ENCODE measurements around the gene IL4R. TPM values are rescaled to one million over a fixed set of nuclear protein-coding genes. Genes with fewer than 3 reads are reported as not detected.

The IL4R gene
- total and polyA plus RNA-seq, 10 of the 15 experiments (the other 5 are each of a cell fraction or from before 2014, with no cell fraction given): 2.6 to 70.4 (median 36.6) TPM

GRCh38 chr16:27320261-27321012 lies 6.7 kb downstream of the IL4R start:
- Histone ChIP-seq H3K9ac (ENCODE audit: control insufficient read depth, insufficient read depth, low read length) (no peak overlapping the region), H3K27me3 (replicated peaks in 1 of 2; ENCODE audit: control insufficient read depth in 2 of 2, insufficient read depth in 2 of 2, low read length in 1 of 2) (no peaks in the 10 kb centered on the region), H3K4me1 (ENCODE audit: control insufficient read depth, insufficient read depth, low read length) (peaks cover 25% of the 10 kb centered on the region), H2AFZ (ENCODE audit: control insufficient read depth, low read depth, low read length) (no peak overlapping the region), H3K4me3 (no peak overlapping the region), H3K79me2 (ENCODE audit: control insufficient read depth, insufficient read depth, low read length) (peaks cover 75% of the 10 kb centered on the region), H3K36me3 (ENCODE audit: control insufficient read depth in 2 of 2, insufficient read depth in 2 of 2, low read length in 1 of 2) (no peaks in the 10 kb centered on the region; a peak in 1 of 4 replicates), H3K4me2 (ENCODE audit: control insufficient read depth, insufficient read depth) (no peak overlapping the region), H3K9me3 (replicated peaks; ENCODE audit: control insufficient read depth, insufficient read depth, low read length) (no peaks in the 10 kb centered on the region), H4K20me1 (ENCODE audit: control insufficient read depth, insufficient read depth) (peaks cover 4% of the 10 kb centered on the region), H3K27ac (ENCODE audit: control insufficient read depth, insufficient read depth) (no peak overlapping the region)
- RAD21 ChIA-PET (ENCODE audit: unreplicated experiment): interaction anchor here (1.1 to 8.3 kb wide), 3 partner anchors 46 to 89 kb away, joined by 3 to 93 read pairs (median 4); no protein-coding TSS in a partner anchor
- intact Hi-C loops (cut with micrococcal nuclease; ENCODE audit: unreplicated experiment): no loop called here
- BruUV-seq (replicated peaks): no TSS peak
- POLR2A ChIA-PET: interaction anchor here (0.9 to 1.2 kb wide), 4 partner anchors 49 to 80 kb away, joined by 3 to 5 read pairs (median 4); no protein-coding TSS in a partner anchor
- no peak for TF ChIP-seq ZBED1 (IDR thresholded peaks at IDR 0.05; ENCODE audit: borderline replicate concordance)
- no peak for TF ChIP-seq USF1 (IDR thresholded peaks at IDR 0.05; ENCODE audit: borderline replicate concordance, extremely low read length, insufficient read depth, low read depth, low read length)
- no peak for TF ChIP-seq EP300 (IDR thresholded peaks at IDR 0.05; ENCODE audit: borderline replicate concordance in 1 of 2, control insufficient read depth in 1 of 2, low read depth in 2 of 2, low read length in 2 of 2)
- TF ChIP-seq TCF3 (IDR thresholded peaks at IDR 0.05; ENCODE audit: borderline replicate concordance, insufficient read depth, low read depth, low read length): no peak
- TF ChIP-seq LARP7 (IDR thresholded peaks at IDR 0.05): no peak
- TF ChIP-seq EZH2 (IDR thresholded peaks at IDR 0.05; ENCODE audit: borderline replicate concordance, control insufficient read depth, low read depth, low read length): no peak
- TF ChIP-seq POLR2AphosphoS5 (IDR thresholded peaks at IDR 0.05; ENCODE audit: low read length): no peak
- no peak for TF ChIP-seq POU2F2 (IDR thresholded peaks at IDR 0.05; ENCODE audit: borderline replicate concordance, low read depth, low read length)
- no peak for TF ChIP-seq CHD2 (IDR thresholded peaks at IDR 0.05; ENCODE audit: borderline replicate concordance, low read depth, low read length)
- TF ChIP-seq YY1 (IDR thresholded peaks at IDR 0.05; ENCODE audit: low read depth, low read length): no peak
- TF ChIP-seq IKZF2 (IDR thresholded peaks at IDR 0.05): no peak
- TF ChIP-seq SRF (IDR thresholded peaks at IDR 0.05; ENCODE audit: low read depth in 2 of 2, low read length in 2 of 2): no peak
- SMC1A ChIA-PET (ENCODE audit: uncharacterized antibody, unreplicated experiment): interaction anchor here (1.5 to 9.6 kb wide), 4 partner anchors 41 to 86 kb away, joined by 6 to 65 read pairs (median 37); no protein-coding TSS in a partner anchor
- in situ Hi-C loops (cut with MboI): no loop called here
- no peak for ATAC-seq
- CTCF ChIA-PET: interaction anchor here (0.7 to 9.0 kb wide), 4 partner anchors 10 to 85 kb away, joined by 3 to 119 read pairs (median 33); no protein-coding TSS in a partner anchor
- 92% methylated on average over 11 of the region's 12 CpGs for WGBS (ENCODE audit: insufficient coverage, insufficient replicate concordance, low lambda C conversion rate, missing lambda C conversion rate)
- no peak for FAIRE-seq
- no peak for DNase-seq (ENCODE audit: low read depth, low spot score)
